ENCODE data around the gene ARHGAP36.

The ARHGAP36 gene, protein sequence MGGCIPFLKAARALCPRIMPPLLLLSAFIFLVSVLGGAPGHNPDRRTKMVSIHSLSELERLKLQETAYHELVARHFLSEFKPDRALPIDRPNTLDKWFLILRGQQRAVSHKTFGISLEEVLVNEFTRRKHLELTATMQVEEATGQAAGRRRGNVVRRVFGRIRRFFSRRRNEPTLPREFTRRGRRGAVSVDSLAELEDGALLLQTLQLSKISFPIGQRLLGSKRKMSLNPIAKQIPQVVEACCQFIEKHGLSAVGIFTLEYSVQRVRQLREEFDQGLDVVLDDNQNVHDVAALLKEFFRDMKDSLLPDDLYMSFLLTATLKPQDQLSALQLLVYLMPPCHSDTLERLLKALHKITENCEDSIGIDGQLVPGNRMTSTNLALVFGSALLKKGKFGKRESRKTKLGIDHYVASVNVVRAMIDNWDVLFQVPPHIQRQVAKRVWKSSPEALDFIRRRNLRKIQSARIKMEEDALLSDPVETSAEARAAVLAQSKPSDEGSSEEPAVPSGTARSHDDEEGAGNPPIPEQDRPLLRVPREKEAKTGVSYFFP

DNA sequence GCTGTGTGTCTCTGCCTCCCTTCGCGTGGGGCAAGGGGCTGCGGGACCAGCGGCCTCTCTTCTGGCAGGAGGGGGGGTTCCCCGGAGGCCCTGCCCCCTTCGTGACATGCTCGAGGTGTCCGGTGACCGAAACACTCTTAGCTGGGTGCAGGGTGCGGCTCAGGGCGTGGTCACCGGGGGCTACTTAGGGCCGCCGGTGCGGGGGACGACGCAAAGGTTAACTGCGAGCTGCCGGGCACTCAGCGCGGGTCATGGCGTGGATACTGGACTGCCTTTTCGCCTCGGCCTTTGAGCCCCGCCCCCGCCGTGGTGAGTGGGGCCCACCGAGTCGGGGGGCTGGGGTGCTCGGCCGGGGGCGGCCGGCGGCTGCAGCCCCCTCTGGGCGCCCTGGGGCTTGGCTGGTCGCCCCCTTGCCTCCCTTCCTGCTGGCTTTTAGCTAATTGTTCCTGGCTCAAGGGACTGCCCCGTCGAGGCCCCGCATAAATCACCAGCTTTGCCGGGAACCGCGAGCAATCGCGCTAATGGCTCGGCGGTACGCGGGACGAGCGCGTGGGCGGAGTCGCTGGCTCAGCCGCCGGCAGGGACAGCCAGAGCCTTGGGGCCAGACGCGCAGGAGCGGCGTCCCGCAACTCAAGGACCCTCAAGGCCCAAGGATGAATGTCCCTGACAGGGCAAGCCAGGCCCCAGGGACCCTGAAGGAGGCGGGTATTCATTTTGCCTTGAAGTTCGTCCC is at the start of gene ARHGAP36:
TSS of gene ARHGAP36 (plus strand) at position 211 of the 733 bp plus-strand sequence. CDS start 23,320 bp downstream, outside the sequence.
- peak; percentile 33 for DNase-seq

DNA sequence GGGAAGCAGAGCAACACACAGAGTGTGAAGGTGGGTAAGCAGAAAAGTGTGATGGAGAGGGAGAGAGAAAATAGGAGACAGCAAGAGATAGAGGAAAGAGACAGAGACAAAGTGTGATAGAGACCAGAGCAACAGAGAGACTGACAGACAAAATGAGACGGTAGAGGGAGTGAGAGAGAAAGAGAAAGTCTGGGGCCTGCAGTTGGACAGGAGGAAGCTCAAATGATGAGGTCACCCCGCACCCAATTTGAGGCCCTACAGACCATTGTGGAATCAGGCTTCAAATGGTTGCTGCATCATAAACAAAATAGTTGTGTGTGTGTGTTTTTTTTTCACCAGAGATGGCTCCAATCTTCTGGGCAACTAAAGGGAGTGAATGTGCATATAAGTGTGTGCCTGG is 48.0 kb upstream of the ARHGAP36 start:
- DNase-seq, result no peak

DNA sequence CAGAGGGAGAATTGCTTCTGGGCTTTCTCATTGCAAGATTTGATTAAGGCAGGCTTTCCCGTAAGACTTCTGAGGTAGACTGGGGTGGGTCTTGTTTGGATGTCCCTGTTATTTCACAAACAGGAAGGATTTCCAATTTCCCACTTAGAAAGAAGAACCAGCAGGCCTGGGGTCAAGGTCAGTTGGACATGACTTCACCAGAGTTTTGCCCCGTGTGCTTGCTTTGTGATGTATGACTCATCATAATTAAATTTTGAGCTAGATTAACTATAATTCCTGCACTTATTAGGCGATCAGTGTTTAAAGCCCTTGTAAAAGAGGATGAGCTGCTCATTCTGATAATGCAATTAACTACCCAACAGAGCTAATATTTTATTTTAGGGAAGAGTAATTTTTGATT is 32.8 kb upstream of the ARHGAP36 start:
- no peak for DNase-seq

DNA sequence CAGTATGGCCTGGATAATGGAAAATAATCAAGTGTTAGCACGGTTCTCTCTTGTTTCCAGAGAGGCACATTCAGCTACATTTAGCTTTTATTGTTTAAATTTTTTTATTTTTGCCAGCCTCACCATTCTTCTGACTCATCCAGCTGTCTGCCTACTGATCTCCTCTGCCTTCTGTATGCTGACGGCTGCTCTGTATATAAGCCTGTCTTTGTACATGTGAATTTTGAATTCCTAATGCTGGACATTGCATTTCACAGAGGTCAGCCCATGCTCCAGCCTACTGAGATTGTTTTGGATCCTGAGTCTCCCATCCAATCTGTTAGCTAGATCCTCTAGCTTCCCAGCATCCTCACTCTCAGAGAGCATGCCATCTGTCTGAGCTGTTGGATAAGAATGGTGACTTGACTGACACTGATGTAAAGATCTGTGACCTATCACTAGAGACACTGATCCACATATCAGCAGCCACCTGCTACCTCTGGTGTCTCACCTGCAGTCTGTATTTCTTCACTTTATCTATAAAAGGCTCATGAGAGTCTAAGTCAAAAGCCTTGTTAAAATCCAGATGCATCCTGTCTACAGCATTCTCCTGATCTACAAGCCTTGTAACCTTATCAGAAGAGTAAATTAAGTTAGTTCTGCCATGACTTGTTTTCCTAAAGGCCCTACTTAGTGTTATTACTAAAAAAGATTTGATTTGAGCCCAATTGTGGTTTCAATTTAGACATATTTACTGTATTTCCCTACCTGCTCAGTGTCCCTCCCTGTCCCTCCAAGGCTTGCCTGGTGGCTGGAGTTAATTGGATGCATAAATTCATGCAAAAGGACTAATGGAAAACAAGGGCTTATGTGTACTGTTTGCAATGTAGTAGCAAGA is 25.6 kb upstream of the ARHGAP36 start:
- no peak for DNase-seq

DNA sequence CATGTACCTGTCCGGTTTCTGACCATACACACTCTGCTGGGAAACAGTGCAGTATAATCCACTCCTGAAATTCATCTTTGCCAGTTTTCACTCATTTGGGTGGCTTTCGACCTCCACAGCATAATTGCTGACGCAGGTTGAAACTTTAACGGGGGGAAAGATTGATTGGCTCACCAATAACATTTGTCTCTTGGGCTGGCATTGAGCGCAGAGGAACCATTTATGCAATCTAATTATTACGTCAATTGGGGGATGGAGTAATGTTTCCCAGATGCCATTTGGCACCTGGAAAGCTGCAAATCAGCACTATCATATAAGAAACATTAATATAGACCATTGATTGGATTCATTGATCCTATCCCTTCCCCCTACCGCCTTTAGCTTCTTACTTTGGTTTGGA is 24.1 kb upstream of the ARHGAP36 start:
- DNase-seq, result no peak

DNA sequence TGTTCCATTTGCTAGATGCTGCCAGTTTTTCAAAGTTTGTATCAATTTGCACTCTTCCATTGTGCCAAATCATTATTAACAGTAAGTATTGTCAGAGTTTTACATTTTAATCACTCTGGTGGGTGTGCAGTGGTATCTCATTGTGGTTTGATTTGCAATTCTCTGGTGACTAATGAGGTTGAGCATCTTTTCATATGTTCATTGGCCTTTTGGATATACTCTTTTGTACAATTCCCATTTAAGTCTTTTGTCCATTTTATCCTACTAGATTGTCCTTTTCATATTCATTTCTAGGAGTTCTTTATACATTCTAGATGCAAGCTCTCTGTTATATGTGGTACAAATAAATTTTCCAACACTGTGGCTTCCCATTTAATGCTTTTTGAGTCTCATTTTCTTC is 17.4 kb upstream of the ARHGAP36 start:
- DNase-seq, result no peak

DNA sequence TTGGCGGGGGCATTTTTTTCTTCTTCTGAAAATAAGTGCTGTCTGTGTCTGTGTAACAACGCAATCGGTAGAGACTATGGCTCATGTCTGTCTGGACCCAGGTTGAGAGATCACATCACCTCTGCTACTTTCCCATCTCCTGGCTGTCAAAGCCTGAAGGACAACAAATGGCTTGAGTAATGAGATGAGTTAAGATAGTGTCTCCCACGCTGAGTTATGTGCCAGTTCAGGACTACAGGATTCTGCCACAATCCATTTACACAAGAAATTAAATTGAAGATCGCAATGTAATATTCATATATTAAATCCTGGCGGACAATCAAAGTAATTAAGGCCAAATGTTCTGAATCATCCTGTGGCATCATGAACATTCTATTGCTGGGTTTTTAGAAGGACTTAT is 16.5 kb upstream of the ARHGAP36 start:
- no peak for DNase-seq

DNA sequence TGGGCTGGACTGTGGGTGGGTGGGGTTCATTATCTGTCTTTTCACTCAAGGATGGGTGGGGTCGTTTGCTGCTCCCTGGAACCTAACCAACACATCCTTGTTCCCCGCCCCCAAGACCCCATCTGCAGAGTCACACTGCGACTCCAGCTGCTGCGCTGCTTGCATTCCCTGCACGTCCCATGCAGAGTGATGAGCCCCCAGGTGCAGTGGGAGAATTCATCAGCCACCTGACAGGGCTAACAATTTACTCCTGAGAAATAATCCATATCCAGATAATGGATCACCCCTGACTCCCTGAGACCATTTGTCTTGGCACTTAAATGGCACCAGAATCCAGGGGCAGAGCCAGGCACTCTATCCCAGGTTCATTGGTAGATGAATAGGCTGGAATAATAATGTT is 12.4 kb upstream of the ARHGAP36 start:
- no peak for DNase-seq

DNA sequence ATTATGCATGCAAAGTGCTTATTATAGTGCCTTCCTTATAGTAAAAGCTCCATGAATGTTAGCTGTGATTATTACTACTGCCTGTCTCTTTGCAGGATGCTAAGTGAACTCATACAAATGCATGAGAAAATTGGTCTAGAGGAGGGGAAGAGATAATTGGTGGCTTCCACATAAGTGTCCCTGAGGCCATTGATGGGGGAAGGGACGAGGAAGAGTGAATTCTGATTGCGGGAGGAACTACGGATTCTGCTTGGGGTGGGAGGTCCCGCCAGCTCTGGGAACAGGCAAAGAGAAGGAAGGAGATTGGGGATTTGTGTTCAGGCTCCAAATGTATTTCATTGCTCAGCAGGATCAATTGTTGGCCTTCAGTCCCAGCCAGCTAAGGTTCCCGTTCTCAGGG is 11.6 kb upstream of the ARHGAP36 start:
- no peak for DNase-seq

DNA sequence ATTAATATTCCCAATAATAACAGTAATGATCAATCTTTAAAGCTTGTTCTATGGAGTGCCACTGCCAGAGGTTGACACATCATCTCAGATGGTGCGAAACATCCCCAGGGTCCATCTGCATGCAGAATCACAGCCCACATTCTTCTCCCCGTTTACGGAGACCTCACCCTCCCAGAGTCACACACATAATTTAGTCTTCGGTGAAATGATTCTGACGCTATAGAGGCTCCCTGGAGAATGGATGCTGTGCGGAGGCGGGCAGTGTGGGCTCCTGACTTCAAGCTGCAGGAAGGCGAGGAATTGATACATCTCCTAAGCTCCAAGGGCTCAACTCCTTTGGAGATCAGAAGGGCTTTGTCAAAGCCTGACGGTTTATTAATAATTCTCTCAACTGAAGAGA is 11.0 kb upstream of the ARHGAP36 start:
- DNase-seq, result no peak

DNA sequence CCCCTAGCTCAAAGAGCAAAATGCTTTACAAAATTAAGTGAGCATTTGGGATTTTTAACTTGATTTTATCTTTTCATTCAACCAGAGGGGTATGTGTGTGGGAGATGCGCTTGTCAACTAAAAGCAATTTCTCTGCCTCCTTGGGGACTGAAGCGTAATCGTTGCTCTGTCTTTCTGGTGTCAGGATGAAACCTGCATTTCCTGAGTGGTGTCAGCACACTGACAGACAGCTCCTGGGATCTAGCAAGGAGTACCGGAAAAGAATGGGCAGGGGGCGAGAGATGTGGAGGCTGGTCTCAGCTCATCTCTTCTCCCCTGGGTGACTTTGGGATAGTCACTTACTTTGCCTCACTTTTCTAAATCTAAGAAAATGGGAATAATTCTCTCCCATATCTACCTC is 5.1 kb upstream of the ARHGAP36 start:
- no peak for DNase-seq

DNA sequence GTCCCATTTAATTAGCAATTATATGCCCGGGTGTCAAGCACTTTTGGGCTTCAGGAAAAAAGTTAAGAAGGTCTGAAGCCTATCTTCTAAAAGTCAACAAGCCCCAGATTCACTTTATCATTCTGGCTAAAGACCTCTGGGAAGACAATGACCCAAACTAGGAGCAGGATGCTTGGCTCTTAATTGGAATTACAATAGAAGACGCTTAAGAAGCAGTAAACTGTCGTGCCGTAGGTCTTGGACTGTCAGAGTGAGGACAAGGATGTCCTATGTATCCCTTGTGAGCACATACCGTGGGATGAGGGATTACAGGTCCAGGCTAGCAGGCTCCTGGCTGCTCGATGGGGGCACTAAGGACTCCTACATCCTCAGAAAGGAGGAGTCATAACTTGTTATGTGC is 3.2 kb upstream of the ARHGAP36 start:
- DNase-seq, result no peak

DNA sequence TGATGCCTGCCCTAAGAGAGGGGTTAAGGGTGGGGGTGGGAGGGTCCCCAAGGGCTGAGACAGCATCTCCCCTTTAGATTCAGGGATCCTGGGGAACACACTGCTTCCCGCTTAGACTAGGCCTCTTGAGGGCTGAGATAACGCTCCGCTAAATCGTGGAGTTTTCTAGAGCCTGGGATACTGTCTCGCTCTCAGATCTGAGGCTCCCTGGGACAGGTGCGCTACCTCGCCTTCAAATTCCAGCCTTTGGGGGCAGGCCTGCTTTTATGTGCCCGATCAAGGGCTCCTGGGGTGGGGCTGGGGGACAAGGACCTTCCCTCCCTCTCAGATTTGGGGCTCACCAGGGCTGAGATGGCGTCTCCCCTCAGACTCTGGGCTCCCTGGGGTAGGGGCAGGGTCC is 440 bp upstream of the ARHGAP36 start:
- no peak for DNase-seq

DNA sequence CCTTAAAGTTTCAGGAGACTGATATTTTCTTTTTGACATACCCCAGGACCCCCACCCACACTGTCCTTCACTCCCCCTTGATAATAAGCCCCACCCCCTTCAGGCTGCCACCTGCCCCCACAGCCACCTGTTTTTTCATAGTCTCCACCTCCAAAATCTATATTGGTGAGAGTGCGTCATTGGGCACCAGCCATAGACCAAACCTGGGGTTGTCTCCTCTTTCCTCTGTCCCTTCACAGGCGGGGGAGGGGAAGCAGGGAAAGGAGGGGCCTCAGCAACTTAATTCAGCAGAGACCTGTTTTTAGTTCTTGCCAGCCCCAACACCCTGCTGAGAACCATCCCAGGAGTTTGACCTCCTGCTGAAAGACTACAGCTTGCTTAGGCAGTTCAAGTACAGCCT is 1.1 kb downstream of the ARHGAP36 start:
- peak; percentile 32 for DNase-seq

DNA sequence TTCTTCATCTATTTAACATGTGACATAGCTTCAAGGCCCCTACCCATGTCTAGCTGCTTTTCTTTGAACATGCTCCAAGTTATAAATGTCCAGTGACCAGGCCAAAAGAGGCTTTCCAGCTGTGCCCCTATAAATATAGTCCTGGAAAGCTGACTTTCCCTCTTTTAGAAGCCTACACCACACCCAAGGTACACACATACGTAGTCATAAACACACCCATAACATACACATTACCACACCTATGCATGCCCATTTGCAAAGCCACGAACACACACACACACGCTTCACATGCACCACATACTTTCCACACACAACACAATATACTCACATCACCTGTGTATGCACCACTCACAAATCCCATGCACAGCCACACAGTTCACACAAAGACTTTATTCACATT is 2.0 kb downstream of the ARHGAP36 start:
- DNase-seq, result no peak

DNA sequence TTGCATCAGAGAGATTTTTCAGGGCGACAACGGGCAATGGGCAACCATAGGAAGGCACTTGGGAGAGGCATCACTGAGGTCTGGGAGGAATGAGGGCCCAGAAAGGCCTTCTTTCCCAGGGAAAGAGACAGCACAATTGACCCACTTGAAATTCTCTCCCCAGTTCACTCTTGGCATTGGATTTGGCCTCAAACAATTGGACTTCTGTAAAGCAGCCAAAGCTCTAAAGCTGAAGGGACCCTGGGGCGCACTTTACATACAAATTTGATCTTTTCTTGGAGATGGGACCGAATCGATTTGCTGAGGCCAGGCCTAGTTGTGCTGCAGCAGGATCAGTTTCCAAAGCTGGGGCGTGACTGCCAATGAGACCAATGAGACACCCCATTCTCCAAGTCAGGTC is 3.2 kb downstream of the ARHGAP36 start:
- DNase-seq, result no peak

DNA sequence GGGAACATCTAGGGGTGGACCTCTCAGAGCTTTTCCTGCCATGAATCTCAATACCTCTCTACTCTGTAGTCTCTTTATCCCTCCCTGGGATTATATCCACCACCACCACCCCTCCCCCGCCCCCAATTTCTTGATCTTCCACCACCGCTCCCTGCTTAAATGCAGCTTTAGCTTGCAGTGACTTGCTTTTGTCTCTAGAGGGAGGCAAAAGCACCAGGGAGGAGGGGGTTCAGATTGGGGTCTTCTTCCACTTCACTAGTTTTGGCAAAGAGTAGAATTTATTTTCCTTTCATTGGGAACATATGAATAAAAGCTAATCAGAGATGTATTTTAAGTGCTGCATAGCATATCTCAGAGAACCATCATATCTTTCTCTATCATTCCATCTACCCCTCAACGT is 5.5 kb downstream of the ARHGAP36 start:
- no peak for DNase-seq

DNA sequence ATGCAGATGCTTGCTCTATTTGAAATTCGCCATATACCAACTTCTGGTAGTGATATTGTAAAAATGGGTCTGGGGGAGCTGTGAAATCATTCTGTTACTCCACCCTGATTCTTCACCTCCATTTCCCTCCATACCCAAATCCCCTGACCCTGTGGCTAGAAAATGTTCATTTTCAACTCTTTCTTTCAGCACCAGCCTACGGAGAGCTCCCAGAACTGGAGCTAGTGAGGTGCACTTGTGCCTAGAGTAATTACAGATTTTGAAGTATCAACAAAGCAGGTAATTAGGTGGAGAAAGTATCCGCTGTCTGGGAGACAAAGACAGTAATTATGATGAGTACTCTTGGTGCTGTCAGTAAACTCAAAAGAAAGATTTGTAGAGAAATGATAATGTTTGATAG is 8.1 kb downstream of the ARHGAP36 start:
- DNase-seq, result no peak

DNA sequence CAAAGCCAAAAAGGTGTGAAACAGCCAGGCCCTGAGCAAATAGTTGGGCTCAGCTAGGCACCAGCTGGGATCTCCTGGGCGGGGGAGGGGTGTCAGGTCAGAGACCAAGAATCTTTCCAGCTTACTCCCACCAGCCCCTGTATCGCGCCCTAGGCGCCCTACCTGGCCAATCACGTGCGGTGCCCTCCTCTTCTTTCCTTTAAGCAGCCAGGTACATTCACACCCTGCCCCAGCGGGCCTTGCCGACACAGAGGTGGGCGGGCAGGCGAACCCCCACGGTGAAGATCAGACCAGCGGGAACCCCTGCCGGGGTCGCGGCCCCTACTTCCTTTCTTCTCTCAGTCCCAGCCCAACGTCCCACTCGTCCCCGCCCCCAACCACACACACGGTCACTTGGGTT is 9.1 kb downstream of the ARHGAP36 start:
- DNase-seq, result no peak

DNA sequence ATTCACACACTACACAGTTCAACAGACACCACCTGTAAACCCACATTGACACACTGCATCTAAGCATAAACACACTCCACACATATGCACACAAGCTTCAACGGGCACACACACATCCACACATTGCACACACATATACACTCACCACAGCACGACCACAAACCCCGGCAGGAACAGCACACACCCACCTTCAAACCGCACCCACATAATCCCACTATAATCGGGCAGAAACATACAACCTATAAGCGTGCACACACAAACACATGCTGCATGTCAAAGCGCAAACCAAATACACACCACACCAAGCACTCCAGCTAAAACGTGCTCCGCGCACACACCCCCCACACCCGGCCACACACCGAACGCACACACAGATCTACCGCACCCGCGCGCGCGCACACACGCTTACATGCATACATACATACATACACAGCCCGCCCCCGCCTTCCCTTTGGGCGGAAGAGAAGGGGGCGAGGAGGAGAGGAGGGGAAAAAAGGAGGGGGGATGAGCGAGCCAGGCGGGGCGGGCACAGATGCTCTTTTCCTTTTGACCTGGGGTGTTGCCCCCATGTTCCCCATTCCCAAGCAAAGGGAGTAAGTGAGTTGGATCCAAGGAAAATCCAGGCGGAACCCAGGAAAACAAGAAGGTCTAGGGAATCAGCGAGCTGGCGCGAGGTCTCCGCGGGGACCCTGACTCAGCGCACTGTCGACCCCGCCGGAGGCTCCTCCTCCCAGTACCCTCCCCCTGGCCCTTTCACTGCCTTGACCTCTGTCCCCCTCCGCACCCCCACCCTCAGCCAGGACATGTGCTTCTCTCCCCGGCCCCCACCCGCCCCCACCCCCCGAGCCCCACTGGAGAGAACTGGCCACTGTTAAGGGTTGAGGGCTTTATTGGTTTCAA is 9.9 kb downstream of the ARHGAP36 start:
- no peak for DNase-seq

DNA sequence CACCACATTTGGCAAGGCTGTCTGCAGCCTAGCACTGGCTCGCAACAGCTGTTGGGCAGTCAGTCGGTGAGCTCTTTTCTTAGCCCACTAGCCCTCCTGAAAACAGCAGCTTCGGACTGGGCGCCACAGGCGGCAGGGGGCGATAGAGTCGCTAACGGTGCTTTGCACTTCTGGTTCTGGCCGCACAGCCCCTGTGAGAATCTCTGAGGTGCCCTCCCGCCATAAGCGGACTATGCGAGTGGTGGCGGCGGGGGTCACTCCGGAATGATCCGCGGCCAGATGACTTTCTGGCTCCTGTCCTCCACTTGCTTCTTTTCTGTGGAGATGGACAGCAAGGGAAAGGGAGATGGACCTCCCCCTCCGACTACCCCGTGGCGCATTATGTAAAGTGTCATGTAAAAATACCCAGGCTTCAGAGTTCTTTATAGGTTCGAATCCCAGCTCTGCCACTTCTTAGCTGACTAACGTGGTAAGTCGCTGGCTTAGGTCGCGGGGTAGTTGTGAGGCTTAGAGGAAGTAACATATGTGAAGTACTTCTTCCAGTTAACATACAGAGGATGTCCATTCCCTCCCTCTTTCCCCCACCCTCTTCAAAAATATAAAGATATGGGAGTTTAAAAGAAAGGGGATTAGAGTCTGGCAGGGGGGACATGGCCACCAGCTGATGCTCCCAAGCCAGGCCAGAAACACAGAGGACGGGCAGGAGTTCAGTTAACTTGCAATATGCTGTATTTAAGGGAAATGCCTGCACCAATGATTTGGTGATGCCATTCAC is 11.0 kb downstream of the ARHGAP36 start:
- DNase-seq, result peak; percentile 30
